Measurements from ENCODE around the gene TECPR2.

TECPR2 gene

DNA sequence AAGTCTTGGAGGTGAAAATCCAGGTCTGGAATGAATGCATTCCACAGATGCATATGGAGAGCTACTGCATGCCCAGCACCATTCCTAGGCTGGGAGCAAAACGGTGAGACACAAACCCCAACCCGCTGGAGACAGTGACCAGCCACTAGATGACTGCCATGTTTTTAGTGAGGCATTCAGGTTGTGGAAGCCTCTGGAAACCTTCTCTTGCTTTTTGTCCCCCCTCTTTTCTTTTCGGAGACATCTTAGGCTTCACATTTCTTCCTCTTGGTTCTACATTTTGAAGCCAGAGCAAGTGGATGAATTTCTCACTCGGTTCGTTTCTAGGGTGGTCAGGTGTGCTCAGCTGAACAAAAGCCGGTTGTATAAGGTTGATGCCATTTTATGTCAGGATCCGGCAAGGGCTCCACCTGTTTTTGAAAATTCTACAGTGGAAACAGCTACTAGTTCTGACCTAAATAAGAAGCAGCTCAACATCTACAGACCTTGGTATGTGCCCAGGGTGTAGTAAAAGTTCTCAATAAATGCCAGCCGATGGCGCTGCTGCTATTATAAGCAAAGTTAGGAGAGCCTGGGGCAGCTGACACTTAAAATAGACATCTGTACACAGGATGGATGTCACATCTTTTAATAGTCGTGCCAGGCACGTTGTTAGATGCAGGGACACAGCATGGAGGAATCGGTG is 45.0 kb upstream of the TECPR2 start:
- TF ChIP-seq, protein P1, sequence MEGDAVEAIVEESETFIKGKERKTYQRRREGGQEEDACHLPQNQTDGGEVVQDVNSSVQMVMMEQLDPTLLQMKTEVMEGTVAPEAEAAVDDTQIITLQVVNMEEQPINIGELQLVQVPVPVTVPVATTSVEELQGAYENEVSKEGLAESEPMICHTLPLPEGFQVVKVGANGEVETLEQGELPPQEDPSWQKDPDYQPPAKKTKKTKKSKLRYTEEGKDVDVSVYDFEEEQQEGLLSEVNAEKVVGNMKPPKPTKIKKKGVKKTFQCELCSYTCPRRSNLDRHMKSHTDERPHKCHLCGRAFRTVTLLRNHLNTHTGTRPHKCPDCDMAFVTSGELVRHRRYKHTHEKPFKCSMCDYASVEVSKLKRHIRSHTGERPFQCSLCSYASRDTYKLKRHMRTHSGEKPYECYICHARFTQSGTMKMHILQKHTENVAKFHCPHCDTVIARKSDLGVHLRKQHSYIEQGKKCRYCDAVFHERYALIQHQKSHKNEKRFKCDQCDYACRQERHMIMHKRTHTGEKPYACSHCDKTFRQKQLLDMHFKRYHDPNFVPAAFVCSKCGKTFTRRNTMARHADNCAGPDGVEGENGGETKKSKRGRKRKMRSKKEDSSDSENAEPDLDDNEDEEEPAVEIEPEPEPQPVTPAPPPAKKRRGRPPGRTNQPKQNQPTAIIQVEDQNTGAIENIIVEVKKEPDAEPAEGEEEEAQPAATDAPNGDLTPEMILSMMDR (IDR thresholded peaks at IDR 0.05; ENCODE audit: low read depth, low read length): no peak
- peak overlapping the region; percentile 60 for H3K4me3 ChIP-seq (ENCODE audit: low read depth, low read length)

DNA sequence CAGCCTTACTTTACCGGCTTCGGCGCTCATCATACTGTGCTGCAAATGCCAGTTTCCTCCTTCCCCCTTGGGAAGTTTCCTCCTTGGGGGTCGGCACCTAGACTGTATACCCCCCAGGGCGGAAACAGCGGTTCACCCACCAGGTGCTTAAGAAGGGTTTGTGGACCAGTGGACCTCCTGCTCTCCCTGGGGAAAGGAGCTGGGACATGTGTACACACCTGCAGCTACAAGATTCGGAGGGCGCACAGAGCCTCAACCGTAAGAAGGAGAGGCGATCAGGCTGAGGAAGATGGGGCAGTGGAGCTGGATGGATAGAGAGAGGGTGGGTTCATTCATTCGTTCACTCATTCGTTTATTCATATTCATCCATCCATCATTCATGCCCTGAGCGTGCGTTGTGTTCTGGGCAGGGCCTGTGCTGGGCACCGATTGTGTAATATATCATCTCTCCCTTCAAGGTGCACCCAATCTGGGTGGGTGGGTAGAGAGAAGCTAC is 43.9 kb upstream of the TECPR2 start:
- peak overlapping the region; percentile 88 for H3K4me3 ChIP-seq (ENCODE audit: low read depth, low read length)
- TF ChIP-seq, protein P1 (IDR thresholded peaks at IDR 0.05; ENCODE audit: low read depth, low read length): no peak

DNA sequence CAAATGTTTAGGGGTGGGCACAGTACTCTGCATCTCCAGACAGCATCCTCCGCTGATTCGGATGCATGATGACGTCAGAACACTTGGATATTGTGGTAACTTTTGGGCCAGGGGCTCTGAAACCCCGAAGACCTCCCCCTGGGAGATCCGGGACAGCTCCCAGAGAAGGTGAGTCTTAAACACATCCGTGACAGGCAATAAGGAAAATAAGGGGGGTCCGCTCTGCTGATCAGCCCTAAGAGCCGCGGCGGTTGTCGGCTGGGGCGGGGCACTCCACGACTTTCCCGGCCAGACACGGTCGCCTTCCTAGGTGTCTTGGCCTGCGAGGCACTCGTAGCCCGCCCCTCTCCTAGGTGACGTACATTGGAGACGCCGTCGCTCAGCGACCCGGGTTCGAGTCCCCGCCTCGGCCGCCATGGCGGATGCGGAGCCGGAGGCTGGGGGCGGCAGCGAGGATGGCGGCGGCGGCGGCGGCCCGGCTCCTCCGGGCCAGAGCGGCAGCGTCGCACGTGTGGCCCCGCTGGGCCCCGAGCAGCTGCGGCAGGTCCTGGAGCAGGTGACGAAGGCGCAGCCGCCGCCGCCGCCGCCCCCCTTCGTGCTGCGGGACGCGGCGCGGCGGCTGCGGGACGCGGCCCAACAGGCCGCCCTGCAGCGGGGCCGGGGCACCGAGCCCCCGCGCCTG is 43.2 kb upstream of the TECPR2 start, which contains the start of gene ZNF839:
TSS of gene ZNF839 (plus strand) at position 396 of the 682 bp plus-strand sequence. CDS start at position 416, 20 bp downstream.
- H3K4me3 ChIP-seq (ENCODE audit: low read depth, low read length): peak within 1 kb of the TSS; percentile 88
- TF ChIP-seq, protein P1 (IDR thresholded peaks at IDR 0.05; ENCODE audit: low read depth, low read length): no peak

DNA sequence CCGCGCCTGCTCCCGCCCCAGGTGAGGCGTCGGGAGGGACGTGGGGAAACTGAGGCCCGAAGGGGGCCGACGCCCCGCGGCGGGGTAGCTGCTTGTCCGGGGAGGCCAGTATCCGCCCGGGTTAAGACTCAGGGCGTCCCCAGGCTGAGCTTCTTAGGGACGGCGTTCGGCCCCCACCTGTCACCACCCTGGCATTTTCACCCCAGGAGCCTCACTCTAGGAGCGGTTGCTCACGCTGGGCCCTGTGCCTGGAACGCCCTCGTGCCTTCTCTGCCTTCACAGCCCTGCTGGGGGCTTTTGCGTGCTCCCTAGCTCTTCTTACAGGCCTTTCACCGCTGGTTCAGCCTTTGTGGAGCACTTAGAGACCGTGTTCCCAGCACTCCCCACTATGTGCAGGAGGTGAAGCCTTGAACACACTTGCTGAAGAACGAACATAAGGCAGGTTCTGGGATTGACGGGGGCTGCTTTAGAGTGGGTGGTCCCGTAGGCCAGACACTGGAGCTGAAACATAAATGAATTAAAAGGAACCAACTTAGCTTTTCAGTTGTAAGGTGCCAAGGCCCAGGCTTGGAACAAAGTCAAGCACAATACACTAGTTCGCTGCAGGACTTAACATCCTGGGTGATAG is 42.6 kb upstream of the TECPR2 start:
- peak overlapping the region; percentile 88 for H3K4me3 ChIP-seq (ENCODE audit: low read depth, low read length)
- TF ChIP-seq, protein P1 (IDR thresholded peaks at IDR 0.05; ENCODE audit: low read depth, low read length): no peak

DNA sequence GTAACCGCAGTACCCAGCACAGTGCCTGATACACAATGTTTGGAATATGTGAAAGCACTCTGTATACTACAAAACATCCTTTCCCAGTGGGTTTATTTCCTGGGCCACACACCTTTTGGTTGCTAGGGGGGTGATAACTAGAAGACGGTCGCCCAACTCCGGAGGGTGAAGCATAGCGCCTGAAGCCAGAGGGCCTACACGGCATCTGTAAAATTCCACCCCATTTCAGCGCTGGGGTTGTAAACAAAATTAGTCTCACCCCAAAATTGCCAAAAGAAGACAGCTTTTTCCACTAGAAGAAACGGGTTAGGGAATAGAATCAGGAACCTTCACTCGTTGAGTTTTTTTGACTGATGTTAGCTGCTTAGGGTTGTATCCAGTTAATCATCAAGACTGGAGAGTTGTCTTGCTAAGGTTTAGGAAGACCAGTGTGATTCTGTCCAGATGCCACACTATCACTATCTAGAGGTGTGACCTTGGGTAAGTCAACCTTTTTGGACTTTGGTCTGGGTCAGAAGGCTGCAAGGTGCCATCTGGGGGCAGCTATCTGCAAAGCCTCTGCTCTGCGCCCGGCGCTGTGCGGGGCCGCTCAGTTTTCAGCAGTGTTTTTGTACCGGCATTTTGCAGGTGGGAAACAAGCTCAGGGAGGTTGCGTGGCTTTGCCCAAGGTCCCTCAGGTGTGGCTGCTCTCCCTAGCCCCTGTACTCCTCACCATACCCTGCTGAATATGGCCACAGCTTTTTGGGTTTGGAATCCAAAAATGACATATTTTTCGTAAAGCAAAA is 41.9 kb upstream of the TECPR2 start:
- H3K4me3 ChIP-seq (ENCODE audit: low read depth, low read length): peak overlapping the region; percentile 88
- TF ChIP-seq, protein P1 (IDR thresholded peaks at IDR 0.05; ENCODE audit: low read depth, low read length): no peak

DNA sequence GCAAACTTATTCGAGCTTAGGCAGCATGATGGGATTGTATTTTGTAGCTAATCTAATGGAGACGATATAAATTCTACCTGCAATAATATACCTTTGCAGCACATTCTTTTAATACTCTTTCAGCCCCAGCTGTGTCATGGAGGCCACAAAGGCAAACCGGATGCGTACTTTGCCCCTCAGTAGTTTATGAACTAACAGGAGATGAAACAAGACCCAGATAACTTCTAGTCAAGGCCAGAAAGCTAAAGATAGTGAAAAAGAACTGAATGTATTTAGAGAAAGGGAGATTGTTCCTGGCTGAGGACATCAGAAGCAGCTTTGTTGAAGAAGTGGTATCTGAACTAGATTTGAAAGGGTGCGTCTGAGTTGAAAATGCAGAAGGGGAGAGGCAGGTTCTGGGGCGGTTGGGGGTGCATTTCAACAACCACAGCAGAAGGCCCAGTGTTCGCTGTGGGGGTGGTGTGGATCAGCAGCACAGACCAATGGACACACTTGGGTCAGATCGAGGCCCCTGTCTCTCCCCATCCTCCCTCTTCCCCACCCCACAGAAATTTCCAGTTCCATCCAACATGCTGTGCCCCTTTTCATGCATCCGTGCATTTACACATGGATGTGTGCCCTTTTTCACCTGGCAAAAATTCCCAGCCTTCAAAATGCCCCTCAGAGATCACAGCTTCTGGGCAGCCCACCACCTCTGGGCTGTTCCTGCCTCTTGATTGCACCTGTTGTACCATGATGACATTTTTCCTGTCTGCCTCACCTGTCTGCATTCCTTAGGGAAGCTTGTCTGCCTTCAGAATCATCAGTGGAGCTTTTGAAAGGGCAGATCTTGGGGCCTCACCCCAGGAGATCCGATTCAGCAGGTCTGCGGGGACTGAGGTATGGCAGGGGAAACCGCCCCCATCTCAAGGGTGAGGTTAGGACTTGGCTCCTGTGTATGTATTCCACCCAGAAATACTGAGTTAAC is 41.0 kb upstream of the TECPR2 start:
- H3K4me3 ChIP-seq (ENCODE audit: low read depth, low read length): no peak overlapping the region
- TF ChIP-seq, protein P1 (IDR thresholded peaks at IDR 0.05; ENCODE audit: low read depth, low read length): no peak
